ENCODE measurements around the gene PGAP6.

PGAP6 gene

DNA sequence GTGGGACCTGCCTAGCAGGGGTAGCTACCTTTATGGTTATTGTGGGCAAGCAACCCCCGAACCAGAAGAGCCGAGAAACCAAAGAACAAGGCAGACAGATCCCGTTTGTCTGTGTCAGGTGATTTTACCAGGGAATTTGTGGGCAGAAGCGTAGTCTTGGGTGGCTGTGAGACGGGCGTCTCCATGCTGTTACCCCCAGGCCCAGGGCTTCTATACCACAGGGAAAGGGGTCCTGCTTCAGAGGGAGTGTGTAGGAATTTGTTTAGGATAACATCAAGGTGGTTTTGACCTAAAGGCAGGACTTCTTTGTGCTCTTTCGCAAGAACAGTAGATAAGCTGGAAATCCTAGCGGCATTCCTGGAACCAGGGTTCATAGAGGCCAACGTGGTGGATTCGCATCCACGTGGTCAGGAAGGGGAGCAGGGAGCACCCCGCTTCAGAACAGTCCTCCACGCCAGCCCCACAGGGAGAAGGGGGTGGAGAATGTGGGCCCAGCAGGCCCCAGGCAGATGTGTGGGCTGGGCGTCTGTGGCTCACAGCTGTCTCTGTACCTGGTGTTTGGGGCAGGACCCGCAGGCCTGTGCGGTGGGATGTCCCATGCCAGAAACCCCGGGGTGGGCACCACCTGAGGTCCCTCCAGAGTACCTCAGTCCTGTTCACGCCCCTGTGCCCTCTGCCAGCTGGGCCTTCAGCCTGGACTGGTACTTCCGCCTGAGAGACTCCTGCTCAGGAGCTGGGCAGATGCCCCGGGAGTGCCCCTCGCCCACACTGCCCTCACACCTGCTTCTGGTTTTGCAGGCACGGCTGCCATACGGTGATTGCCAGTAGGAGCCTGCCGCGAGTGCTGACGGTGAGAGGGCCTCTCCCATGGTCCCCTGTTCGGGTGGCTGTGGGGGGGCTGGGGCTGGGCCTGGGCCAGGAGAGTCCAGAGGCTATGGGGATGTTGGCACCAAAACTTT lies 24.0 kb upstream of the PGAP6 start:
- no peak overlapping the region for H3K9ac ChIP-seq (ENCODE audit: insufficient read length)
- H3K27ac ChIP-seq, result 0 out of 2 replicates have a peak overlapping the region, but pooled peaks have one; percentile 13
- no peak overlapping the region for H3K4me3 ChIP-seq
- no peaks in the 10 kb centered on the region; the same call in 1 of the 2 replicates for H3K36me3 ChIP-seq (ENCODE audit: insufficient read depth, low read length)
- DNase-seq (ENCODE audit: low read depth, low spot score), result no peak
- no peak for TF ChIP-seq POLR2AphosphoS5 (IDR thresholded peaks at IDR 0.05; ENCODE audit: borderline replicate concordance, low read depth, low read length)
- no peak for TF ChIP-seq FOXP2 (optimal IDR thresholded peaks at IDR 0.05; ENCODE audit: control extremely low read depth, extremely low read length, insufficient read depth)
- TF ChIP-seq EZH2 (IDR thresholded peaks at IDR 0.05), result no peak
- no peaks in the 10 kb centered on the region for H3K9me3 ChIP-seq (ENCODE audit: low read depth, low read length)

DNA sequence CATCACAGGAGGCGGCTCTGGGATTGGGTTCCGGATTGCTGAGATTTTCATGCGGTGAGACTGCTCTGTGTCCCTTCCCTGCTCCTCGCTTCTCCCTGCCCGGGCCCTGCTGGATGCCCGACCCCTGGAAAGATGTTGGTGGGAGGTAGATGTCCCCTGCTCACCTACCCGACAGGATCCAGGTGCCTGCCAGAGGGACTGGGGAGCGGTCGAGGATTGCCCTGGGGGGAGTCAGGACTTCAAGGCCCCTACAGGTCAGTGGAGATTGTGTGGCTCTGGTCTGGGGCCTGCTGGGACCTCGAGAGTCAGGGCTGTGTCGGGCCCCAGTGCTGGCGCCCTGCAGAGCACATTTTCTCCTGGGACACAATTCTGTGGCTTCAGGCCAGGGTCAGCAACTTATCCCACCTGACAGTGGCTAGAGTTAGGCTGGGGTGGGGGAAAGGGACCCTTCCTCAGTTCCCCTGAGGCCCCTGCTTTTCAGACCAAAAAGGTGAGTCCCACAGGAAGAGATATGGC lies 23.3 kb upstream of the PGAP6 start:
- Histone ChIP-seq H3K27ac (peak overlapping the region; percentile 13; the same call in 1 of the 2 replicates), H3K4me3 (no peak overlapping the region), H3K9me3 (ENCODE audit: low read depth, low read length) (no peaks in the 10 kb centered on the region), H3K9ac (ENCODE audit: insufficient read length) (no peak overlapping the region), H3K36me3 (ENCODE audit: insufficient read depth, low read length) (peaks cover 5% of the 10 kb centered on the region)
- TF ChIP-seq POLR2AphosphoS5 (IDR thresholded peaks at IDR 0.05; ENCODE audit: borderline replicate concordance, low read depth, low read length) (no peak), FOXP2 (optimal IDR thresholded peaks at IDR 0.05; ENCODE audit: control extremely low read depth, extremely low read length, insufficient read depth) (no peak), EZH2 (IDR thresholded peaks at IDR 0.05) (no peak)
- no peak for DNase-seq (ENCODE audit: low read depth, low spot score)

DNA sequence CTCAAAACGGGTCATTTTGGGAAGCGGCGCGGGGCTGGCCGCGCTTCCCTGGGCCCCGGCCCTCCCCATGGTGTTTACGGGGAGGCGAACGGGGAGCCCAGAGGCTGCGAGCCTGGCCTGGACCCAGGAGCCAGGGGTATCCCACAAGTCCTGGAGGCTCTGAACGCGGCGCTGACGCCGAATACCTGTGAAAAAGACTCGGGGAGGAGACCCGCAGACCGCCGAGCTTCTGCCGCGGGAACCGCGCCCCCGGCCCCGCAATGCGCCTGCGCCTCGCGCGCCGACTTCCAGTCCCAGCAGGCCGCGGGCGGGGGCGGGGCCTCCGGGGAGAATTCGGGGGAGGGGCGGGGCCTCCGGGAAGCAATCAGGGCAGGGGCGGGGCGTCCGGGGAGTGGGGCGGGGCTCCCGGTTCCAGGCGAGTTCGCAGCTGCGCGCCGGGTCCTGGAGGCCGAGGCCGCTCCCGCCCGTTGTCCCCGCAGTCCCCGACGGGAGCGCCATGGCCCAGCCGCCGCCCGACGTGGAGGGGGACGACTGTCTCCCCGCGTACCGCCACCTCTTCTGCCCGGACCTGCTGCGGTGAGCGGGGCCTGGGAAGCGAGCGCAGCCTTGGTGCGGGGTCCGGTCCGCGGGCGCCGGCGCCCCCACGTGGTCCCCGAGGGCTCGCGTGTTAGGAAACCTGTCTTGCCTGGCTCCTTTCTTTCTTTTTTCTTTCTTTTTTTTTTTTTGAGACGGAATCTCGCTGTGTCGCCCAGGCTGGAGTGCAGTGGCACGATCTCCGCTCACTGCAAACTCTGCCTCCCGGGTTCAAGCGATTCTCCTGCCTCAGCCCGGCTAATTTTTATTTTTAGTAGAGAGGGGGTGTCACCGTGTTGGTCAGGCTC lies 19.9 kb upstream of the PGAP6 start, which contains the start of gene DECR2:
Gene DECR2, plus strand, starts transcription at position 418 of the 881 bp plus-strand sequence. Its CDS starts 79 bp downstream, at position 497.
- DNase-seq (ENCODE audit: low read depth, low spot score), result no peak
- Histone ChIP-seq H3K9me3 (ENCODE audit: low read depth, low read length) (no peaks in the 10 kb centered on the region), H3K9ac (ENCODE audit: insufficient read length) (peak within 1 kb of the TSS; percentile 91), H3K36me3 (ENCODE audit: insufficient read depth, low read length) (peaks cover 25% of the 10 kb centered on the region), H3K27ac (peak within 1 kb of the TSS; percentile 87), H3K4me3 (peak within 1 kb of the TSS; percentile 94)
- TF ChIP-seq POLR2AphosphoS5 (IDR thresholded peaks at IDR 0.05; ENCODE audit: borderline replicate concordance, low read depth, low read length) (peak; percentile 89), EZH2 (IDR thresholded peaks at IDR 0.05) (no peak), FOXP2 (optimal IDR thresholded peaks at IDR 0.05; ENCODE audit: control extremely low read depth, extremely low read length, insufficient read depth) (peak; percentile 27)

DNA sequence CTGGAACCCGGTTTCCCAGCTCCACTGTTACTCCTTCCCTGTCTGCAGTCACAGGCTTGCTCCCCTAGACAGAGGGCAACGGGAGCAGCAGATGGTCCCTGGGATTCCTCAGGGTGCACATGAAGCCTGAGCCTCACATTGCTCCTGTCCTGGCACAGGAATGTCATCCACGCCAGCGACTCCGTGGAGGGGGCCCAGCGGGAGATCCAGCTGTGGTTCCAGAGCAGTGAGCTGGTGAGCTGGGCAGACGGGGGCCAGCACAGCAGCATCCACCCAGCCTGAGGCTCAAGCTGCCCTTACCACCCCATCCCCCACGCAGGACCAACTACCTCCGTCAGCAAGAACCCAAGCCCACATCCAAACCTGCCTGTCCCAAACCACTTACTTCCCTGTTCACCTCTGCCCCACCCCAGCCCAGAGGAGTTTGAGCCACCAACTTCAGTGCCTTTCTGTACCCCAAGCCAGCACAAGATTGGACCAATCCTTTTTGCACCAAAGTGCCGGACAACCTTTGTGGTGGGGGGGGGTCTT lies 18.3 kb upstream of the PGAP6 start:
- Histone ChIP-seq H3K9me3 (ENCODE audit: low read depth, low read length) (no peaks in the 10 kb centered on the region), H3K27ac (peak overlapping the region; percentile 74), H3K9ac (ENCODE audit: insufficient read length) (no peak overlapping the region), H3K36me3 (ENCODE audit: insufficient read depth, low read length) (peaks cover 25% of the 10 kb centered on the region), H3K4me3 (peak overlapping the region; percentile 94)
- DNase-seq (ENCODE audit: low read depth, low spot score), result no peak
- no peak for TF ChIP-seq EZH2 (IDR thresholded peaks at IDR 0.05)

DNA sequence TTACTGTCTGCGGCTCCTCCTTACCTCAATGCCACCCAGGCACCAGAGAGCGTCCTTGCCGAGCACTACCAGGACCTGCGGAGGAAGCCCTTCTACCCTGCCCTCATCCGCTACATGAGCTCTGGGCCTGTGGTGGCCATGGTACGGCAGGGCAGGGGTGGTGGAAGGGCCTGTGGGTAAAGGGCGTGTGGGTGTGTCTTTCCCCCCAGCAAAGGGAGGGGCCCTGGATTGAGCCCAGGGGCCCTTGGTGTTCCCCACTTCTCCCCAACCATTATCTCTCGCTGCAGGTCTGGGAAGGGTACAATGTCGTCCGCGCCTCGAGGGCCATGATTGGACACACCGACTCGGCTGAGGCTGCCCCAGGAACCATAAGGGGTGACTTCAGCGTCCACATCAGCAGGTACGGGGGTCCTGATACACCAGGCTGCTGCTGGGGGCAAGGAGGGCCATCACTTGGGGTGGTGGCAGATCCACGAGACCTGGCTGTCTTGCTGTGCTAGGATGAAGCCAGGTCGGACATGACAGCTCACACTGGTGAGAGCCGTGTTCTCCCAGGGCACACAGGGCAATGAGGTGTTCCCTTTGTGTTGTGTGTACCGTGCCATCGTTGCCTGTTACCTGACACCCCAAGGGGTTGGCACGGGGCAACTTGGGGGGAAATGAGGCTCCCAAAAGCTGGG lies 17.7 kb upstream of the PGAP6 start:
- peaks cover 25% of the 10 kb centered on the region for H3K36me3 ChIP-seq (ENCODE audit: insufficient read depth, low read length)
- H3K4me3 ChIP-seq, result no peak overlapping the region
- no peak overlapping the region for H3K9ac ChIP-seq (ENCODE audit: insufficient read length)
- H3K27ac ChIP-seq, result peak overlapping the region; percentile 74
- no peaks in the 10 kb centered on the region for H3K9me3 ChIP-seq (ENCODE audit: low read depth, low read length)
- no peak for DNase-seq (ENCODE audit: low read depth, low spot score)
- TF ChIP-seq EZH2 (IDR thresholded peaks at IDR 0.05) (no peak), POLR2AphosphoS5 (IDR thresholded peaks at IDR 0.05; ENCODE audit: borderline replicate concordance, low read depth, low read length) (no peak), FOXP2 (optimal IDR thresholded peaks at IDR 0.05; ENCODE audit: control extremely low read depth, extremely low read length, insufficient read depth) (no peak)

DNA sequence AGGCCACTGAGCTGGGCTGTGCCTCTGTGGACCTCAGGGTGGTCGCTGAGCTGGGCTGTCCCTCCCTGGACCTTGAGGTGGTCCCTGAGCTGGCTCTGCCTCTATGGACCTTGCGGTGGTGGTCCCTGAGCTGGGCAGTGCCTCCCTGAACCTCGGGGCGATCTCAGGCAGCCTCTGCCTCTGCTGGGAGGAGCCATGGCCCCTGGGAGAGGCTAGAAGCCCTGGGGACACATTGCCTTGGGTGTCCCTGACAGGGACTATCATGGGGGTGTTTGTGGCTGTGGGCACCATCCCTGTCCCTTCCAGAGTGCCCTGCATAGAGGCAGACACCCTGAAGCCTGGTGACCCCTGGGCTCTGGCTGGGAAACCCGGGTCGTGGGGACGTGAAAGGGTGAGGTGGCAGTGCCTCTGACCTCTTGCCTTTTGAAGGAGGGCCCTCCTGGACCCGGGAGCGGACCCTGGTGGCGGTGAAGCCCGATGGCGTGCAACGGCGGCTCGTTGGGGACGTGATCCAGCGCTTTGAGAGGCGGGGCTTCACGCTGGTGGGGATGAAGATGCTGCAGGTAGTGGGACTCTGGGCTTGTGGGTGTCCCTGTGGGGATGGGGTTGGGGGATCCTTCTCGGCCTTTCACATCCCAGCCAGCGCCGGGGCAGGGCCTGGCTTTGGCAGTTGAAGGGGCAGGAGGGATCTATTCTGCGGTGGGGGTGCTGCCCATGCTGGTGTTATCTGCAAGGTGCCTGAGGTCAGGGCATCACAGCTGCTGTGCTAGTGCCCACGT lies 17.0 kb upstream of the PGAP6 start:
- Histone ChIP-seq H3K36me3 (ENCODE audit: insufficient read depth, low read length) (peaks cover 25% of the 10 kb centered on the region), H3K9ac (ENCODE audit: insufficient read length) (no peak overlapping the region), H3K9me3 (ENCODE audit: low read depth, low read length) (no peaks in the 10 kb centered on the region), H3K27ac (peak overlapping the region; percentile 91), H3K4me3 (peak overlapping the region; percentile 12; the same call in 1 of the 2 replicates)
- no peak for DNase-seq (ENCODE audit: low read depth, low spot score)
- TF ChIP-seq EZH2 (IDR thresholded peaks at IDR 0.05) (no peak), POLR2AphosphoS5 (IDR thresholded peaks at IDR 0.05; ENCODE audit: borderline replicate concordance, low read depth, low read length) (peak; percentile 6; the same call in 1 of the 2 replicates)

DNA sequence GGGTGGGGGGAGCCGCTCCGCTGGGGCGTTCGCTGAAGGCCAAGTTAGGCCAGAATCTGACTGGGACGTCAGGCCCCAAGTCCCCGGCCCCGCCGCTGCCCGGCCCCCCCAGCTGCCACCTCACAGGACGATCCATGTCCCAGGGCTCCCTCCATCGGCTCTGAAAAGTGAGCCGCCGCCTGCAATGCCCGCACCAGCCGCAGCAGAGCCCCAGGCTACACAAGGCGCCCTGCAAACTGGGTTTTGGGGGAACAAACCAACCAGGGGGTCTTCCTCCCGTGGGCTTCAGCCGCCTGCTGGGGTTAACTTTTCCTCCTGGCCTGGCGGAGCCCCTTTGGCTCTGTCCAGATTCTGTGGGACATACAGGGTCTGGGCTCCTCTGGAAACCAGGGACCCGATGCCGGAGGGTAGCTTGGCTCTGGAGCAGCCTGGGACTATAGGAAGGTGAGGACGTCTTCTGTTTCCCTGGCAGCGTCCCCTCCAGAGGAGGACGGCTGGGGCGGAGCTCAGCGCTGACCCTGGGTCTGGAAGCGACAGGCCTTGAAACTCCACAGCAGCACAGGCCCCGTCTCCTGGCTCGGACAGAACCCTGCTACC lies 16.1 kb upstream of the PGAP6 start:
- Histone ChIP-seq H3K9ac (ENCODE audit: insufficient read length) (peak overlapping the region; percentile 47), H3K4me3 (peak overlapping the region; percentile 64), H3K9me3 (ENCODE audit: low read depth, low read length) (no peaks in the 10 kb centered on the region), H3K27ac (peak overlapping the region; percentile 91), H3K36me3 (ENCODE audit: insufficient read depth, low read length) (peaks cover 25% of the 10 kb centered on the region)
- no peak for DNase-seq (ENCODE audit: low read depth, low spot score)
- TF ChIP-seq FOXP2 (optimal IDR thresholded peaks at IDR 0.05; ENCODE audit: control extremely low read depth, extremely low read length, insufficient read depth) (no peak), POLR2AphosphoS5 (IDR thresholded peaks at IDR 0.05; ENCODE audit: borderline replicate concordance, low read depth, low read length) (no peak), EZH2 (IDR thresholded peaks at IDR 0.05) (no peak)
